Measurements from ENCODE around the gene IRF4.
A peak's percentile ranks its signal among the peaks of the same experiment; 100 is the strongest.

Gene IRF4

GRCh38 chr6:399785-400534 is 8.4 kb downstream of the IRF4 start:
- no peak for DNase-seq

- no peak for DNase-seq
Observed at GRCh38 chr6:400815-401214, 9.3 kb downstream of the IRF4 start.

- DNase-seq = no peak
Observed at GRCh38 chr6:401239-401993, 9.9 kb downstream of the IRF4 start.

- no peak for DNase-seq
Observed at GRCh38 chr6:401994-402640, 10.6 kb downstream of the IRF4 start.

GRCh38 chr6:402901-403658 is 11.5 kb downstream of the IRF4 start:
- DNase-seq = no peak

- DNase-seq = no peak
Observed at GRCh38 chr6:403659-404655, 12.4 kb downstream of the IRF4 start.

GRCh38 chr6:404685-405423 is 13.3 kb downstream of the IRF4 start:
- no peak for DNase-seq

- no peak for DNase-seq
Observed at GRCh38 chr6:408148-408547, 16.6 kb downstream of the IRF4 start.

GRCh38 chr6:408599-409102 is 17.1 kb downstream of the IRF4 start:
- no peak for DNase-seq

- no peak for DNase-seq
Observed at GRCh38 chr6:409370-409972, 17.9 kb downstream of the IRF4 start.

- DNase-seq = no peak
Observed at GRCh38 chr6:410555-411395, 19.2 kb downstream of the IRF4 start.

GRCh38 chr6:411402-412145 is 20.0 kb downstream of the IRF4 start:
- DNase-seq = peak; percentile 9

- DNase-seq = no peak
Observed at GRCh38 chr6:412146-412886, 20.8 kb downstream of the IRF4 start.

GRCh38 chr6:414447-414846 is 22.9 kb downstream of the IRF4 start:
- DNase-seq = no peak

- no peak for DNase-seq
Observed at GRCh38 chr6:415087-415486, 23.5 kb downstream of the IRF4 start.

- no peak for DNase-seq
Observed at GRCh38 chr6:421211-421610, 29.7 kb downstream of the IRF4 start.

GRCh38 chr6:422433-423054 is 31.0 kb downstream of the IRF4 start:
- DNase-seq = no peak
